Suprapubic skin (tissue), 3 donors: ENCODE data around the gene S100PBP.

Experiments
- CTCF ChIP-seq, 2 donors: fragments of 200-600 bp in 1 of 2; fragments of 450-650 bp in 1 of 2; sonication (generic) in 1 of 2; IDR thresholded peaks; one replicate each; pipeline ENCODE4 v1.5.1; 2016 to 2019; ENCODE audit warnings: antibody characterized with exemption in 2 of 2, mild to moderate bottlenecking in 1 of 2, moderate library complexity in 1 of 2
- EP300 ChIP-seq: sonication (generic); formaldehyde crosslinking; IDR thresholded peaks from one replicate; pipeline ENCODE4 v1.6.1; 2017; ENCODE audit warnings: antibody characterized with exemption

GRCh38 chr1:32817159-32817814 is at the start of gene S100PBP, which contains the start of gene YARS1:
- no peak for TF ChIP-seq CTCF (IDR thresholded peaks at IDR 0.05)
- no peak for TF ChIP-seq EP300
